Astrocyte of the spinal cord (primary cell): ENCODE data around the gene TGFB1I1.
A peak's percentile ranks its signal among the peaks of the same experiment; 100 is the strongest.
"Not testable (repeated sequence)": the region's sequence is repeated elsewhere in the genome, so short reads cannot be mapped to it uniquely, and the experiment has no call there.

Source experiments
- DNase-seq: peaks from one replicate; pipeline ENCODE4 v3.0.0; 2011; ENCODE audit warnings: low read depth, low spot score
- H3K4me3 ChIP-seq: 2 replicates; pipeline ENCODE4 v1.5.1; 2011; ENCODE audit warnings: low read depth, mild to moderate bottlenecking, low read length, moderate library complexity
- CTCF ChIP-seq: IDR thresholded peaks from 2 replicates; pipeline ENCODE4 v1.5.1; 2012; ENCODE audit warnings: low read depth, mild to moderate bottlenecking, low read length, inconsistent platforms
- in situ Hi-C: cut with HindIII; loops from 2 replicates; pipeline ENCODE4 v1.10.0; 2017; ENCODE audit warnings: low sequenced_read_pairs

Gene TGFB1I1

GRCh38 chr16:31498493-31498892 lies 26.5 kb downstream of the TGFB1I1 start:
- no peak for DNase-seq
- in situ Hi-C loops, result no loop called here
- H3K4me3 ChIP-seq, result no peak overlapping the region

GRCh38 chr16:31499928-31500327 lies 28.0 kb downstream of the TGFB1I1 start:
- no peak overlapping the region for H3K4me3 ChIP-seq
- no peak for TF ChIP-seq CTCF
- in situ Hi-C loops, result no loop called here
- DNase-seq, result no peak

More at GRCh38 chr16:31498493-31498892, 26.5 kb downstream of the TGFB1I1 start:
- no peak for TF ChIP-seq CTCF

GRCh38 chr16:31501226-31501965 lies 29.4 kb downstream of the TGFB1I1 start:
- no peak for DNase-seq
- in situ Hi-C loops, result no loop called here
- H3K4me3 ChIP-seq, result no peak overlapping the region
- no peak for TF ChIP-seq CTCF

GRCh38 chr16:31501966-31502348 lies 30.0 kb downstream of the TGFB1I1 start:
- no peak for DNase-seq
- TF ChIP-seq CTCF, result no peak
- no peak overlapping the region for H3K4me3 ChIP-seq
- in situ Hi-C loops, result no loop called here

GRCh38 chr16:31502981-31503380 lies 31.0 kb downstream of the TGFB1I1 start:
- H3K4me3 ChIP-seq, result no peak overlapping the region
- in situ Hi-C loops, result no loop called here
- peak; percentile 61 for DNase-seq
- no peak for TF ChIP-seq CTCF

GRCh38 chr16:31503555-31503954 lies 31.6 kb downstream of the TGFB1I1 start:
- H3K4me3 ChIP-seq, in situ Hi-C loops, DNase-seq: not testable (repeated sequence)

GRCh38 chr16:31504159-31504558 lies 32.2 kb downstream of the TGFB1I1 start:
- TF ChIP-seq CTCF, result no peak
- no peak overlapping the region for H3K4me3 ChIP-seq
- in situ Hi-C loops, result no loop called here
- no peak for DNase-seq
